ENCODE results near the gene ALDH1A2.
"Not testable (repeated sequence)": the region's sequence is repeated elsewhere in the genome, so short reads cannot be mapped to it uniquely, and the experiment has no call there.

The ALDH1A2 gene

DNA sequence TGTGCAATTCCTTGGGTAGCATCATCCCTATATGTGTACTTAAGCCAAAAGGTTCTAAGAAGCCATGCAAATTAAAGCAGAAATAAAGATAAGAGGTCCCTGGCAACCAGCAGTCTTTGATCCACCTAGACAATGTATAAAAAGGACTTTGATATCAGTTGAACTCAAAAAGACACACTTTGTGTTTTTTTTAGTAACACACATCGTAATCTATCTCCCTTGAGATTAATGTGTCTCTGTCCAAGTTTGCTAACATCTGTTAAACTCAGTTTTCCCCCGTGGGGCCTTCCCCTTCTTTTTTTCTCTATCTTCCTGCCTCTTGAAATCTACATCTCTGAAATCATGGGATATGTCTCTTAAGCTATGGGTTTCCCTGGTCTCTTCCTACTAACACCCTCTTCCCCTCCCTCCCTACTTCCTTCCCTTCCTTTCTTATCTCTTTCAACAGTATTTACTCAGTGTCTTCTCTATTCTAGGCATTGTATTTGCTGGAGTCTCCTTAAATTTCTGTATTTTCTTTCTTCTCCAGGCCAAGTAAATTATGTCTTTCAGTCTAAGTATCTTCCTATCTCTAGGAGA, 27.7 kb downstream of the ALDH1A2 start:
- DNase-seq (ENCODE audit: low read depth): no peak
- H3K4me3 ChIP-seq (ENCODE audit: control insufficient read depth, low read depth, low read length): no peak overlapping the region
- TF ChIP-seq, protein P1, sequence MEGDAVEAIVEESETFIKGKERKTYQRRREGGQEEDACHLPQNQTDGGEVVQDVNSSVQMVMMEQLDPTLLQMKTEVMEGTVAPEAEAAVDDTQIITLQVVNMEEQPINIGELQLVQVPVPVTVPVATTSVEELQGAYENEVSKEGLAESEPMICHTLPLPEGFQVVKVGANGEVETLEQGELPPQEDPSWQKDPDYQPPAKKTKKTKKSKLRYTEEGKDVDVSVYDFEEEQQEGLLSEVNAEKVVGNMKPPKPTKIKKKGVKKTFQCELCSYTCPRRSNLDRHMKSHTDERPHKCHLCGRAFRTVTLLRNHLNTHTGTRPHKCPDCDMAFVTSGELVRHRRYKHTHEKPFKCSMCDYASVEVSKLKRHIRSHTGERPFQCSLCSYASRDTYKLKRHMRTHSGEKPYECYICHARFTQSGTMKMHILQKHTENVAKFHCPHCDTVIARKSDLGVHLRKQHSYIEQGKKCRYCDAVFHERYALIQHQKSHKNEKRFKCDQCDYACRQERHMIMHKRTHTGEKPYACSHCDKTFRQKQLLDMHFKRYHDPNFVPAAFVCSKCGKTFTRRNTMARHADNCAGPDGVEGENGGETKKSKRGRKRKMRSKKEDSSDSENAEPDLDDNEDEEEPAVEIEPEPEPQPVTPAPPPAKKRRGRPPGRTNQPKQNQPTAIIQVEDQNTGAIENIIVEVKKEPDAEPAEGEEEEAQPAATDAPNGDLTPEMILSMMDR (IDR thresholded peaks at IDR 0.05; ENCODE audit: control insufficient read depth, insufficient read depth, low read depth, low read length, missing control alignments): no peak

DNA sequence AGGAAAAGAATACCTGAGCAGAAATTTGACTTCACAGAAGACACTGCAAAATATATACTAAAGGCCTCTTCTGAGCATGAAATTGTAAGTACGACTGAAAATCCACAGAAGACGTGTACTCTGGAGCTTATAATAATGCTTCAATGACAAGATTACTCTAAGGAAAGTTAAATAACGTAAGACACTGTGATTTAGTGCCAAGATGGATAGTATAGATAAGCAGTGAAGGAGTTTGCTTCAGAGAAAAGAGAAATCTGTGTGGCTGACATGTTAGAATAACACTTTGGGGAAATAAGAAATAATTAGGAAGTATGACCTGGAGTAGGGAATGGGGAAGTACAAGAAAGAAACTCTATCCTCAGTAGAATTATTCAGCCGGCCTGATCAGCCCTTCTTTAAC, 28.9 kb downstream of the ALDH1A2 start:
- TF ChIP-seq, protein P1 (IDR thresholded peaks at IDR 0.05; ENCODE audit: control insufficient read depth, insufficient read depth, low read depth, low read length, missing control alignments): no peak
- H3K4me3 ChIP-seq (ENCODE audit: control insufficient read depth, low read depth, low read length): no peak overlapping the region
- DNase-seq (ENCODE audit: low read depth): no peak

DNA sequence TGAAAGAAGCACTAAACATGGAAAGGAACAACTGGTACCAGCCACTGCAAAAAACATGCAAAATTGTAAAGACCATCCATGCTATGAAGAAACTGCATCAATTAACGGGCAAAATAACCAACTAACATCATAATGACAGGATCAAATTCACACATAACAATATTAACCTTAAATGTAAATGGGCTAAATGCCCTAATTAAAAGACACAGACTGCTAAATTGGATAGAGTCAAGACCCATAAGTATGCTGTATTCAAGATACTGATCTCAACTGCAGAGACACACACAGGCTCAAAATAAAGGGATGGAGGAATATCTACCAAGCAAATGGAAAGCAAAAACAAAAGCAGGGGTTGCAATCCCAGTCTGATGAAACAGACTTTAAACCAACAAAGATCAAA, 37.1 kb downstream of the ALDH1A2 start:
- DNase-seq (ENCODE audit: low read depth); H3K4me3 ChIP-seq (ENCODE audit: control insufficient read depth, low read depth, low read length): not testable (repeated sequence)

DNA sequence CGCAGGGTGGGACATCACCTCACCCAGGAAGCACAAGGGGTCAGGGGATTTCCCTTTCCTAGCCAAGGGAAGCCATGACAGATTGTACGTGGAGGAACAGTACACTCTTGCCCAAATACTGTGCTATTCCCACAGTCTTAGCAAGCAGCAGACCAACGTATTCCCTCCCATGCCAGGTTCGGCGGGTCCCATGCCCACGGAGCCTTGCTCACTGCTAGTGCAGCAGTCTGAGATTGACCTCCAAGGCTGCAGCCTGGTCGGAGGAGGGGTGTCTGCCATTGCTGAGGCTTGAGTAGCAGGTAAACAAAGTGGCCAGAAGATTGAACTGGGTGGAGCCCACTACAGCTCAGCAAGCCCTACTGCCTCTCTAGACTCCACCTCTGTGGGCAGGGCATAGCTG, 39.0 kb downstream of the ALDH1A2 start:
- no peak overlapping the region for H3K4me3 ChIP-seq (ENCODE audit: control insufficient read depth, low read depth, low read length)
- TF ChIP-seq, protein P1 (IDR thresholded peaks at IDR 0.05; ENCODE audit: control insufficient read depth, insufficient read depth, low read depth, low read length, missing control alignments): no peak
- no peak for DNase-seq (ENCODE audit: low read depth)

DNA sequence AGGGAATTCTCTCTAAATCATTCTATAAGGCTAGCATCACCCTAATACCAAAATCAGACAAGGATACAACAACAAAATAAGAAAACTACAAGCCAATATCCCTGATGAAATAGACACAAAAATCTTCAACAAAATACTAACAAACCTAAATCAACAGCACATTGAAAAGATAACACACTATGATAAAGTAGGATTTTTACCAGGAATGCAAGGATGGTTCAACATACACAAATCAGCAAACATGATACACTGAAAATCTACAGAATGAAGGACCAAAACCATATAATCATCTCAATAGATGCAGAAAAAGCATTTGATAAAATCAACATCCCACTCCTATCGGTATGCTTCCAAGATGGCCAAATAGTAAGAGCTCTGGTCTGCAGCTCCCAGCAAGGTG, 39.5 kb downstream of the ALDH1A2 start:
- DNase-seq (ENCODE audit: low read depth): no peak
- TF ChIP-seq, protein P1 (IDR thresholded peaks at IDR 0.05; ENCODE audit: control insufficient read depth, insufficient read depth, low read depth, low read length, missing control alignments): no peak
- no peak overlapping the region for H3K4me3 ChIP-seq (ENCODE audit: control insufficient read depth, low read depth, low read length)

DNA sequence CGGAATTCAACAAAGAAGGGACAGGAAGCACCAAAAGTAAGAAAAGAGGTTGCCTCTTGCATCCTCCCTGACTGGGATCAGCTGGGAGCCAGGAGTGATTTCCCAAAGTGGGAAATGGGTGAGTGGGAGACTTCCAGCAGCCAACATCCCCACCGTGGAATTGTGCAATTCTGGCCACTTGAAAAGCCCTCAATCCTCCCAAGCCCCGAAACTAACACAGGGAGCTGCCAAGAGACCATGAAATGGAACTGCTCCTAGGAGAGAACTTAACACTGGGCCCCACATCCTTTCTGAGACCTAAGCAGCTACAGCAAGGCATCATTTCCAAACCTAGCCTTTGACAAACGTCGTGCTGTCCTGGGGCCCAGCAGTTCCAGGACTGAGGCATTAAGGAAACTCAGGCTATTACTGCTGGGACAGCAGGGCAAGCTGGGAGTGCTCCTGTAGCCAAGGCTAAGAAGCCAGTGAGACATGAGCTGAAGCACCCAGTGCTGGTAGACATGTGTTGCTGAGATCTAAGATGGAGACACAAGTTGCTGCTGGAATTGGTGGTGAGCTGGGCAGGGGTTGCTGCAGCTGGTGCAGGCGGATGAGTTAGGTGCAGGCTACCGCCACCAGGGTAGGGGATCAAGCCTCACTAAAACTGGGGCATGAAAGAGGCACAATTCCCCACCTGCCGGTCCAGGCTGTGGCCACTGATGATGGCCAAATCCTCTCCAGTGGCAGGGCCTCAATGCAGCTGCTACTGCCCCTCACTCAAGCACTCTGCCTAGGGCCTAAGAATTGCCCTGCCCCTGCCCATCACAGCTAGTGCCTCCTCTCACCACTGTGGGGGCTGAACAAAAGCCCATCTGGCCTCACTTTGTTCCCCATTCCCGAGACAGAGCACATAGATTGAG, 43.9 kb downstream of the ALDH1A2 start:
- no peak for DNase-seq (ENCODE audit: low read depth)
- TF ChIP-seq, protein P1 (IDR thresholded peaks at IDR 0.05; ENCODE audit: control insufficient read depth, insufficient read depth, low read depth, low read length, missing control alignments): no peak
- no peak overlapping the region for H3K4me3 ChIP-seq (ENCODE audit: control insufficient read depth, low read depth, low read length)
